GM12874 (cell line): Measurements from ENCODE around the gene TIMM44.

ENCODE experiments used
- CTCF ChIP-seq: IDR thresholded peaks from 2 replicates; pipeline ENCODE4 v1.5.1; 2011; ENCODE audit warnings: low read depth, mild to moderate bottlenecking, control low read depth, low read length, moderate library complexity; ENCODE audit not compliant: insufficient read depth

The TIMM44 gene

GRCh38 chr19:7943444-7944176 lies at the start of gene TIMM44:
TSS of gene TIMM44 (minus strand) at chr19:7943666. CDS start at chr19:7943651, 15 bp downstream.
- no peak for TF ChIP-seq CTCF

GRCh38 chr19:7992575-7992974 lies 49.1 kb upstream of the TIMM44 start:
- TF ChIP-seq CTCF = no peak

GRCh38 chr19:7989071-7989575 lies 45.7 kb upstream of the TIMM44 start:
- TF ChIP-seq CTCF = no peak

DNA sequence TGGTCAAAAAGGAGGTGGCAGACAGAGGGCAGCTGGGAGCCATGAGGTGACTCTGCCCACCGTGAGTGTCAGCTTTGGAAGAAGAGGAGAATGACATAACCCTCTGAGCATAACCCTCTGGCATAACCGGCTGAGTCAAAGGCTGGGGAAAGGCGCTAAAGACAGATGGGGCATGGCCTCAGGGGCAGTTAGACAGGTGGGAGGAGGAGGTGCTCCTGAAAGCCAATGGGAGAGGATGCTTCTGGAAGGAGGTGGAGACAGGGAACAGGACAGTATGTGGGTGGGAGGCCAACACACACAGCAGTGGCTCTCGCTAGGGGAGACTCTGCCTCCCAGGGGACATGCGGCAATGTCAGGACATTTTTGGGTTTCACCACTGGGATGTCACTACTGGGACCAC lies 44.8 kb upstream of the TIMM44 start:
- no peak for TF ChIP-seq CTCF

GRCh38 chr19:7987114-7987768 lies 43.8 kb upstream of the TIMM44 start:
- no peak for TF ChIP-seq CTCF

DNA sequence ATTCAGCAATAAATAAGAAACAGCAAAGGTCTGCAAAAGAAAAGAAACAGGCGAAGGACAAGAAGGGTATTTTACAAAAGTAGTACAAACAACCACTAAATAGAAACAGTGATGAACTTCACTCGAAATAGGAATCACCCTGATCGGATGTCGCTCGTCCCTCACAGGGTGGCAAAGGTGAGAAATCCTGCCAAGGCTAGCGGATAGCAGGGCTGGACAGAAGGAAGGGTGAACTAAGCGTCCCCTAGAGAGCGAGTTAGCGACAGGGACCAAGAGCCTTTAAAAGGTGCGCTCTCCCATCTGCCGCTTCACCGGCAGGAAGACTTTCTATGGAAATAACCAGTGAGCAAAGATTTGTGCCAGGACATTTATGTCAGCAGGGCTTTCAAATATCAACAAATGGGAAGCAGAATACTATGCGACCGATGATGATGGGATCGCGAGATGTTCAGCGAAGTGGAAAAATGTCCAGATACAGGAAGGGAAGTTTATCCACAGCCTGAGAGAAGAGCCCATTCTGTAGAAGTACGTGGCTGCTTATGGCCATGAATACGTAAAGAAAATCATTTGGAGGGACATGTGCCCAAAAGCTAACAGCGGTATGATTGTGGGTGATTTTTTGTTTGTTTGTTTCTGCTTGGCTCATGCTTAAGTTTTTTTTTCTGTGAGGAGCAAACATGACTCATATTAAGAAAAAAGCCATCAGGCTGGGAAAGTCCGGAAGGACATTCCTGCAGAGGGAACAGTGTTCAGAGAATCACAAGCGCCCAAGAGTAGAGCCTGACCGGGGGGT lies 43.1 kb upstream of the TIMM44 start:
- TF ChIP-seq CTCF = no peak

GRCh38 chr19:7985481-7985911 lies 42.0 kb upstream of the TIMM44 start:
- TF ChIP-seq CTCF = no peak
